Heart left ventricle (tissue), 16 donors: ENCODE results near the gene CTLA4. TPM values are rescaled to one million over a fixed set of nuclear protein-coding genes. Genes with fewer than 3 reads are reported as not detected.

ENCODE experiments used
- ATAC-seq, 4 donors: fragments of 200-7000 bp; cut with Tn5 transposase; one replicate each; pipeline ENCODE4 v1.9.1; 2020 to 2022; ENCODE audit warnings: moderate library complexity in 4 of 4, mild to moderate bottlenecking in 3 of 4, moderate number of reproducible peaks in 1 of 4
- DNase-seq, 5 donors: peaks; one replicate each; pipeline ENCODE4 v3.0.0-alpha.2; 2020
- H3K27ac ChIP-seq, 12 donors: fragments of 200-600 bp; sonication (generic) in 4 of 12; one replicate each; pipeline versions ENCODE4 v1.5.0 to v1.8.0; 2016 to 2022; ENCODE audit warnings: mild to moderate bottlenecking in 2 of 12
- H3K27me3 ChIP-seq, 9 donors: fragments of 200-600 bp; sonication (generic) in 2 of 9; one replicate each; pipeline versions ENCODE4 v1.5.1 to v1.8.0; 2016 to 2022; ENCODE audit warnings: mild to moderate bottlenecking in 3 of 9
- H3K36me3 ChIP-seq, 9 donors: fragments of 200-600 bp; sonication (generic) in 2 of 9; one replicate each; pipeline versions ENCODE4 v1.5.0 to v1.8.0; 2018 to 2022; ENCODE audit warnings: mild to moderate bottlenecking in 2 of 9
- H3K4me1 ChIP-seq, 12 donors: fragments of 200-600 bp; sonication (generic) in 4 of 12; one replicate each; pipeline versions ENCODE4 v1.5.0 to v1.8.0; 2016 to 2022; ENCODE audit warnings: mild to moderate bottlenecking in 3 of 12
- H3K4me3 ChIP-seq, 12 donors: fragments of 200-600 bp; sonication (generic) in 4 of 12; one replicate each; pipeline versions ENCODE4 v1.5.0 to v1.8.0; 2017 to 2022; ENCODE audit warnings: mild to moderate bottlenecking in 9 of 12, moderate library complexity in 4 of 12
- H3K9me3 ChIP-seq, 12 donors: fragments of 200-600 bp; sonication (generic) in 4 of 12; one replicate each; pipeline versions ENCODE4 v1.5.0 to v1.8.0; 2016 to 2022; ENCODE audit warnings: mild to moderate bottlenecking in 1 of 12
- POLR2A ChIP-seq, 2 donors: fragments of 450-650 bp; IDR thresholded peaks; one replicate each; pipeline ENCODE4 v1.6.1; 2017; ENCODE audit warnings: antibody characterized with exemption in 2 of 2, mild to moderate bottlenecking in 2 of 2, moderate library complexity in 2 of 2
- WGBS, 4 donors: extraction: QIAGEN DNeasy Blood & Tissue Kit in 2 of 4; methylation state at CpG; one replicate each; pipeline versions ENCODE4 v1.1.5 to v1.1.7; 2013 to 2018; 5-methylcytosine and 5-hydroxymethylcytosine counted together
- intact Hi-C, 10 donors: fragments of 100-400 bp; cut with DNase I; formaldehyde crosslinking; loops; one replicate each; pipeline versions ENCODE4 v1.11.1 to v1.14.2; 2022
- polyA plus RNA-seq, 2 donors: library from polyadenylated mRNA; stranded (reverse); fragments of 200-250 nt; gene quantifications; one replicate each; pipeline ENCODE4 v1.2.3, GENCODE V29; 2013
- total RNA-seq, 9 donors: library from RNA; depleted of rRNA in 2 of 9; stranded (reverse); fragments of >200 nt in 2 of 9; fragmentation: NEBNext Ultra II Directional in 3 of 9; extraction: Animal tissue kit (Norgen Biotek cat#: 25700) in 3 of 9; gene quantifications; one replicate each; pipeline versions ENCODE4 v1.1.0 to v1.2.4, GENCODE V29; 2016 to 2023
- TF ChIP-seq, protein P1 (sequence below), 12 donors: fragments of 200-600 bp; sonication (generic) in 4 of 12; IDR thresholded peaks; one replicate each; pipeline versions ENCODE4 v1.5.0 to v1.8.0; 2018 to 2022; ENCODE audit warnings: antibody characterized with exemption in 12 of 12, mild to moderate bottlenecking in 5 of 12
- donor health status: ischemic (EF 13 %, LVEDD 7.1; RV severe dilation, severe dysfunction).
- donor health status: healthy with polysubstance abuse.
- donor health status: DM: no; HTN: yes; CAD: no.
- donor health status: DM: no; HTN: no; CAD: no.
- donor health status: ischemic (EF 25% LVEDD 6.9; RV normal size, moderate dysfunction).
- donor health status: ischemic (EF 25% LVEDD 5.7; RV mildly dilated, moderate dysfunction).
- donor health status: healthy.
- donor health status: DM: yes; HTN: yes; CAD: no.
- donor health status: ischemic (EF 35%, LVEDD 5.7; RV mildly dilated, moderate dysfunction).
- donor health status: nonischemic (EF 11% LVEDD 7.7; RV severe dilation, severe dysfunction).
- donor health status: DM: yes; HTN: yes; CAD: no.
- donor health status: PGD.
- donor health status: ischemic (EF 29% LVEDD 5.4; RV normal size, mild dysfunction).
- donor health status: nonischemic (EF 23%, LVEDD 6.1; RV moderate dilation, normal function).

Gene CTLA4
- total and polyA plus RNA-seq, 11 donors = 0.27 to 1.3 (median 0.39) TPM; not detected in 7

GRCh38 chr2:203861607-203862006 is 6.0 kb upstream of the CTLA4 start:
- Histone ChIP-seq H3K4me3 (no peak overlapping the region), H3K27me3 (no peaks in the 10 kb centered on the region), H3K27ac (no peak overlapping the region), H3K9me3 (peaks cover 0 to 16% (median 0%) of the 10 kb centered on the region in 12 donors), H3K36me3 (no peaks in the 10 kb centered on the region), H3K4me1 (peaks cover 0 to 11% (median 0%) of the 10 kb centered on the region in 12 donors)
- intact Hi-C loops = no loop called here
- WGBS, 4 donors = 59 to 78% (median 70%) methylated on average over 1 of the region's 1 CpG
- ATAC-seq (no peak), DNase-seq (no peak)
- TF ChIP-seq POLR2A (IDR thresholded peaks at IDR 0.05) = no peak
- TF ChIP-seq, protein P1, sequence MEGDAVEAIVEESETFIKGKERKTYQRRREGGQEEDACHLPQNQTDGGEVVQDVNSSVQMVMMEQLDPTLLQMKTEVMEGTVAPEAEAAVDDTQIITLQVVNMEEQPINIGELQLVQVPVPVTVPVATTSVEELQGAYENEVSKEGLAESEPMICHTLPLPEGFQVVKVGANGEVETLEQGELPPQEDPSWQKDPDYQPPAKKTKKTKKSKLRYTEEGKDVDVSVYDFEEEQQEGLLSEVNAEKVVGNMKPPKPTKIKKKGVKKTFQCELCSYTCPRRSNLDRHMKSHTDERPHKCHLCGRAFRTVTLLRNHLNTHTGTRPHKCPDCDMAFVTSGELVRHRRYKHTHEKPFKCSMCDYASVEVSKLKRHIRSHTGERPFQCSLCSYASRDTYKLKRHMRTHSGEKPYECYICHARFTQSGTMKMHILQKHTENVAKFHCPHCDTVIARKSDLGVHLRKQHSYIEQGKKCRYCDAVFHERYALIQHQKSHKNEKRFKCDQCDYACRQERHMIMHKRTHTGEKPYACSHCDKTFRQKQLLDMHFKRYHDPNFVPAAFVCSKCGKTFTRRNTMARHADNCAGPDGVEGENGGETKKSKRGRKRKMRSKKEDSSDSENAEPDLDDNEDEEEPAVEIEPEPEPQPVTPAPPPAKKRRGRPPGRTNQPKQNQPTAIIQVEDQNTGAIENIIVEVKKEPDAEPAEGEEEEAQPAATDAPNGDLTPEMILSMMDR (IDR thresholded peaks at IDR 0.05) = no peak

GRCh38 chr2:203869223-203870042 is 1.9 kb downstream of the CTLA4 start:
- no peak for ATAC-seq
- no peaks in the 10 kb centered on the region for H3K36me3 ChIP-seq
- peak overlapping the region in 1 of 12 donors; percentile 78 for H3K27ac ChIP-seq
- intact Hi-C loops = no loop called here
- H3K4me1 ChIP-seq = peaks cover 0 to 23% (median 0%) of the 10 kb centered on the region in 12 donors
- H3K4me3 ChIP-seq = peak overlapping the region in 1 of 12 donors; percentile 38
- WGBS, 4 donors = 64 to 72% (median 68%) methylated on average over 6 of the region's 6 CpGs
- TF ChIP-seq, protein P1 (IDR thresholded peaks at IDR 0.05) = no peak
- TF ChIP-seq POLR2A (IDR thresholded peaks at IDR 0.05) = no peak
- peaks cover 0 to 5% (median 0%) of the 10 kb centered on the region in 12 donors for H3K9me3 ChIP-seq
- no peaks in the 10 kb centered on the region for H3K27me3 ChIP-seq
- no peak for DNase-seq

- intact Hi-C loops = no loop called here
- H3K9me3 ChIP-seq = no peaks in the 10 kb centered on the region
- ATAC-seq = no peak
- H3K27ac ChIP-seq = peak overlapping the region in 3 of 12 donors; percentile 4 to 78 (median 22)
- no peaks in the 10 kb centered on the region for H3K36me3 ChIP-seq
- no peaks in the 10 kb centered on the region for H3K27me3 ChIP-seq
- WGBS, 4 donors = 92 to 97% (median 96%) methylated on average over 8 to 9 of the region's 9 CpGs
- TF ChIP-seq, protein P1 (IDR thresholded peaks at IDR 0.05) = no peak
- TF ChIP-seq POLR2A (IDR thresholded peaks at IDR 0.05) = no peak
- peaks cover 0 to 23% (median 0%) of the 10 kb centered on the region in 12 donors for H3K4me1 ChIP-seq
- no peak for DNase-seq
- H3K4me3 ChIP-seq = peak overlapping the region in 1 of 12 donors; percentile 38
Measured at GRCh38 chr2:203870481-203870880, 2.9 kb downstream of the CTLA4 start.

GRCh38 chr2:203870941-203871340 is 3.4 kb downstream of the CTLA4 start:
- ATAC-seq (peak in 2 of 4 donors; percentile 36 to 64), DNase-seq (no peak)
- H3K4me1 ChIP-seq = peaks cover 0 to 23% (median 0%) of the 10 kb centered on the region in 12 donors
- intact Hi-C loops = no loop called here
- peak overlapping the region in 1 of 12 donors; percentile 38 for H3K4me3 ChIP-seq
- H3K9me3 ChIP-seq = no peaks in the 10 kb centered on the region
- no peaks in the 10 kb centered on the region for H3K27me3 ChIP-seq
- H3K27ac ChIP-seq = peak overlapping the region in 3 of 12 donors; percentile 4 to 78 (median 22)
- TF ChIP-seq, protein P1 (IDR thresholded peaks at IDR 0.05) = no peak
- no peak for TF ChIP-seq POLR2A (IDR thresholded peaks at IDR 0.05)
- WGBS, 4 donors = 85 to 95% (median 90%) methylated on average over 2 of the region's 2 CpGs
- H3K36me3 ChIP-seq = no peaks in the 10 kb centered on the region
